ENCODE data around the gene IL17REL. TPM values are rescaled to one million over a fixed set of nuclear protein-coding genes. Genes with fewer than 3 reads are reported as not detected.
A peak's percentile ranks its signal among the peaks of the same experiment; 100 is the strongest.
"Not testable (repeated sequence)": the region's sequence is repeated elsewhere in the genome, so short reads cannot be mapped to it uniquely, and the experiment has no call there.

IL17REL gene
- total RNA-seq, 2 experiments from 2014 or later, result 0.16 TPM

- no peak for DNase-seq
- peaks cover 10% of the 10 kb centered on the region for H3K4me1 Mint-ChIP-seq
- H3K9me3 Mint-ChIP-seq (ENCODE audit: low read depth), result no peaks in the 10 kb centered on the region
- H3K36me3 Mint-ChIP-seq (ENCODE audit: low read depth), result no peaks in the 10 kb centered on the region
- intact Hi-C loops (cut with DNase I, micrococcal nuclease), result no loop called here
- ChIA-PET POLR2A (no interaction called here), CTCF (no interaction called here)
- H3K27ac Mint-ChIP-seq, result no peak overlapping the region
- ATAC-seq, result no peak
- no peak overlapping the region for H3K4me3 Mint-ChIP-seq
- H3K27me3 Mint-ChIP-seq, result no peaks in the 10 kb centered on the region
Measured at GRCh38 chr22:49949914-49950292, 62.7 kb downstream of the IL17REL start.

- intact Hi-C loops (cut with DNase I, micrococcal nuclease), result no loop called here
- DNase-seq (no peak), ATAC-seq (no peak)
- ChIA-PET CTCF (no interaction called here), POLR2A (no interaction called here)
- H3K4me3 Mint-ChIP-seq, result no peak overlapping the region
- peaks cover 10% of the 10 kb centered on the region for H3K4me1 Mint-ChIP-seq
- H3K9me3 Mint-ChIP-seq (ENCODE audit: low read depth), result no peaks in the 10 kb centered on the region
- no peaks in the 10 kb centered on the region for H3K27me3 Mint-ChIP-seq
- no peaks in the 10 kb centered on the region for H3K36me3 Mint-ChIP-seq (ENCODE audit: low read depth)
- H3K27ac Mint-ChIP-seq, result no peak overlapping the region
Measured at GRCh38 chr22:49948958-49949913, 63.3 kb downstream of the IL17REL start.

- ChIA-PET CTCF (no interaction called here), POLR2A (no interaction called here)
- intact Hi-C loops (cut with DNase I, micrococcal nuclease), result no loop called here
- H3K27me3 Mint-ChIP-seq, result no peaks in the 10 kb centered on the region
- no peak overlapping the region for H3K27ac Mint-ChIP-seq
- no peaks in the 10 kb centered on the region for H3K36me3 Mint-ChIP-seq (ENCODE audit: low read depth)
- DNase-seq, result no peak
- peaks cover 10% of the 10 kb centered on the region for H3K4me1 Mint-ChIP-seq
- no peaks in the 10 kb centered on the region for H3K9me3 Mint-ChIP-seq (ENCODE audit: low read depth)
- H3K4me3 Mint-ChIP-seq, result no peak overlapping the region
- no peak for ATAC-seq
Measured at GRCh38 chr22:49948116-49948957, 64.2 kb downstream of the IL17REL start.

- Mint-ChIP-seq H3K27me3 (no peaks in the 10 kb centered on the region), H3K36me3 (ENCODE audit: low read depth) (no peaks in the 10 kb centered on the region), H3K4me1 (peaks cover 10% of the 10 kb centered on the region), H3K4me3 (no peak overlapping the region), H3K27ac (no peak overlapping the region), H3K9me3 (ENCODE audit: low read depth) (no peaks in the 10 kb centered on the region)
- CTCF ChIA-PET, result no interaction called here
- POLR2A ChIA-PET, result no interaction called here
- intact Hi-C loops (cut with DNase I, micrococcal nuclease), result no loop called here
- DNase-seq, result no peak
- no peak for ATAC-seq
Measured at GRCh38 chr22:49947296-49947622, 65.3 kb downstream of the IL17REL start.

- no peaks in the 10 kb centered on the region for H3K9me3 Mint-ChIP-seq (ENCODE audit: low read depth)
- no peak overlapping the region for H3K4me3 Mint-ChIP-seq
- ChIA-PET POLR2A (interaction anchor here (0.6 to 0.8 kb wide), 3 partner anchors 11 to 257 kb away, joined by 3 to 5 read pairs (median 3); no protein-coding TSS in a partner anchor), CTCF (no interaction called here)
- DNase-seq, result no peak
- peaks cover 10% of the 10 kb centered on the region for H3K4me1 Mint-ChIP-seq
- intact Hi-C loops (cut with DNase I, micrococcal nuclease), result no loop called here
- H3K27ac Mint-ChIP-seq, result no peak overlapping the region
- H3K36me3 Mint-ChIP-seq (ENCODE audit: low read depth), result no peaks in the 10 kb centered on the region
- no peak for ATAC-seq
- H3K27me3 Mint-ChIP-seq, result no peaks in the 10 kb centered on the region
Measured at GRCh38 chr22:49946612-49947295, 65.8 kb downstream of the IL17REL start.

- ATAC-seq; POLR2A ChIA-PET; H3K36me3 Mint-ChIP-seq (ENCODE audit: low read depth); H3K9me3 Mint-ChIP-seq (ENCODE audit: low read depth); H3K4me3 Mint-ChIP-seq; H3K27me3 Mint-ChIP-seq; H3K4me1 Mint-ChIP-seq: not testable (repeated sequence)
- CTCF ChIA-PET, result interaction anchor here (1.1 kb wide), 1 partner anchor 12 kb away, joined by 3 read pairs; no protein-coding TSS in a partner anchor
- peak; percentile 68 for DNase-seq
- peak overlapping the region; percentile 61 for H3K27ac Mint-ChIP-seq
- intact Hi-C loops (cut with DNase I, micrococcal nuclease), result loop anchor here in 1 of 2 experiments (1.0 kb wide), 1 partner anchor 15 kb away; the partner anchor contains the start of gene PIM3
Measured at GRCh38 chr22:49945042-49945794, 67.3 kb downstream of the IL17REL start.

Small RNA genes within 50 kb of the gene (microRNA-seq; reads per million reads assigned to microRNA genes)
- 10.9 reads per million, percentile 32 among the genes with 10 or more reads in this experiment for gene MIR6821 (ENCODE audit: borderline replicate concordance)

Other genes with a start within 250 kb of the IL17REL start
- gene BRD1, start 184.9 kb downstream of the IL17REL start, total RNA-seq, result 10 to 100 TPM; 22.1 to 23.6 TPM
- gene ZBED4, start 158.9 kb downstream of the IL17REL start, total RNA-seq, result 10 to 100 TPM; 17.3 to 17.4 TPM
- gene ALG12, start 94.3 kb downstream of the IL17REL start, total RNA-seq, result 10 to 100 TPM; 13.6 to 13.7 TPM
- gene CRELD2, start 94.1 kb downstream of the IL17REL start, total RNA-seq, result 10 to 100 TPM; 15.2 to 16.4 TPM
- 100 to 1,000 TPM; 127 to 165 TPM for gene PIM3, start 52.0 kb downstream of the IL17REL start, total RNA-seq
- not detected for gene TTLL8, start 45.5 kb upstream of the IL17REL start, total RNA-seq
- not detected for gene MLC1, start 72.7 kb upstream of the IL17REL start, total RNA-seq
- under 1 TPM in 1 of 2 experiments, not detected in 1; 0.11 TPM for gene MOV10L1, start 77.2 kb upstream of the IL17REL start, total RNA-seq
- 1 to 10 TPM; 2.2 to 2.7 TPM for gene PANX2, start 158.0 kb upstream of the IL17REL start, total RNA-seq
- gene TRABD, start 173.1 kb upstream of the IL17REL start, total RNA-seq, result 10 to 100 TPM; 60.7 to 74.5 TPM
- gene SELENOO, start 188.2 kb upstream of the IL17REL start, total RNA-seq, result 10 to 100 TPM; 14.4 to 18.3 TPM
- 10 to 100 TPM; 42.2 to 49.2 TPM for gene TUBGCP6, start 232.3 kb upstream of the IL17REL start, total RNA-seq
- 10 to 100 TPM; 33.5 to 41.5 TPM for gene HDAC10, start 238.5 kb upstream of the IL17REL start, total RNA-seq
- 1 to 10 TPM; 5.4 to 8.1 TPM for gene MAPK12, start 248.9 kb upstream of the IL17REL start, total RNA-seq